Gastroesophageal sphincter (tissue), 4 donors: ENCODE results near the gene TMEM178A. TPM values are rescaled to one million over a fixed set of nuclear protein-coding genes. Genes with fewer than 3 reads are reported as not detected.

Experiments used
- ATAC-seq: fragments of 150-250 bp; one replicate; pipeline ENCODE4 v1.9.1; 2016; ENCODE audit warnings: mild to moderate bottlenecking, moderate library complexity
- H3K27ac ChIP-seq, 4 donors: fragments of 200-600 bp; sonication (generic) in 3 of 4; 1 replicate in 3 of 4; 2 replicates in 1 of 4; pipeline ENCODE4 v1.5.1; 2016 to 2019
- H3K27me3 ChIP-seq: fragments of 200-600 bp; sonication (generic); one replicate; pipeline ENCODE4 v1.5.1; 2019
- H3K36me3 ChIP-seq, 2 donors: fragments of 200-600 bp; sonication (generic); one replicate each; pipeline ENCODE4 v1.5.1; 2019; ENCODE audit warnings: control low read depth in 1 of 2
- H3K4me1 ChIP-seq, 3 donors: fragments of 200-600 bp; sonication (generic); 1 replicate in 2 of 3; 2 replicates in 1 of 3; pipeline ENCODE4 v1.5.1; 2016 to 2019; ENCODE audit warnings: control low read depth in 2 of 3
- H3K4me3 ChIP-seq, 2 donors: fragments of 200-600 bp; sonication (generic); one replicate each; pipeline ENCODE4 v1.5.1; 2019; ENCODE audit warnings: mild to moderate bottlenecking in 1 of 2, moderate library complexity in 1 of 2
- H3K9me3 ChIP-seq, 3 donors: fragments of 200-600 bp; sonication (generic); one replicate each; pipeline ENCODE4 v1.5.1; 2017 to 2019; ENCODE audit warnings: control low read depth in 2 of 3
- CTCF ChIP-seq, 4 experiments: fragments of 200-600 bp in 2 of 4; fragments of 450-650 bp in 2 of 4; sonication (generic) in 1 of 4; IDR thresholded peaks; one replicate each; pipeline ENCODE4 v1.5.1; 2017 to 2019; ENCODE audit warnings: antibody characterized with exemption in 4 of 4, mild to moderate bottlenecking in 2 of 4, moderate library complexity in 2 of 4
- EP300 ChIP-seq: sonication (generic); formaldehyde crosslinking; IDR thresholded peaks from one replicate; pipeline ENCODE4 v1.6.1; 2017; ENCODE audit warnings: antibody characterized with exemption, mild to moderate bottlenecking
- POLR2A ChIP-seq, 2 donors: fragments of 450-650 bp; IDR thresholded peaks; one replicate each; pipeline ENCODE4 v1.6.1; 2017; ENCODE audit warnings: antibody characterized with exemption in 2 of 2, mild to moderate bottlenecking in 2 of 2, moderate library complexity in 1 of 2
- POLR2AphosphoS5 ChIP-seq: sonication (generic); formaldehyde crosslinking; IDR thresholded peaks from one replicate; pipeline ENCODE4 v1.6.1; 2017; ENCODE audit warnings: antibody characterized with exemption
- WGBS, 2 donors: methylation state at CpG; one replicate each; pipeline ENCODE4 v1.1.5; 2018; ENCODE audit warnings: low coverage in 1 of 2; 5-methylcytosine and 5-hydroxymethylcytosine counted together
- total RNA-seq, 4 donors: library from RNA; depleted of rRNA; stranded (reverse); fragments of >200 nt; gene quantifications; one replicate each; pipeline ENCODE4 v1.1.0, GENCODE V29; 2016

TMEM178A gene
- total RNA-seq, 4 donors from 2014 or later = 3.4 to 14.6 (median 4.8) TPM

- WGBS, 2 donors = 74 to 90% methylated on average over 8 of the region's 8 CpGs
Observed at GRCh38 chr2:39719317-39719716, 53.6 kb downstream of the TMEM178A start.

GRCh38 chr2:39720970-39721369 lies 55.3 kb downstream of the TMEM178A start:
- WGBS, 2 donors = 86 to 88% methylated on average over 2 of the region's 2 CpGs
- H3K4me1 ChIP-seq = peaks cover 0 to 10% (median 0%) of the 10 kb centered on the region in 3 donors
- no peak for TF ChIP-seq EP300
- no peak for TF ChIP-seq CTCF (IDR thresholded peaks at IDR 0.05)
- no peak for TF ChIP-seq POLR2AphosphoS5
- no peak for TF ChIP-seq POLR2A (IDR thresholded peaks at IDR 0.05)
- no peaks in the 10 kb centered on the region for H3K36me3 ChIP-seq
- H3K9me3 ChIP-seq = no peaks in the 10 kb centered on the region
- no peaks in the 10 kb centered on the region for H3K27me3 ChIP-seq
- no peak overlapping the region for H3K4me3 ChIP-seq
- no peak for ATAC-seq
- no peak overlapping the region for H3K27ac ChIP-seq

More at GRCh38 chr2:39719317-39719716, 53.6 kb downstream of the TMEM178A start:
- Histone ChIP-seq H3K36me3 (no peaks in the 10 kb centered on the region), H3K27ac (no peak overlapping the region), H3K4me3 (no peak overlapping the region), H3K9me3 (no peaks in the 10 kb centered on the region), H3K27me3 (no peaks in the 10 kb centered on the region), H3K4me1 (peaks cover 0 to 9% (median 0%) of the 10 kb centered on the region in 3 donors)
- TF ChIP-seq EP300 (no peak), POLR2AphosphoS5 (no peak), POLR2A (IDR thresholded peaks at IDR 0.05) (no peak), CTCF (IDR thresholded peaks at IDR 0.05) (no peak)
- no peak for ATAC-seq

DNA sequence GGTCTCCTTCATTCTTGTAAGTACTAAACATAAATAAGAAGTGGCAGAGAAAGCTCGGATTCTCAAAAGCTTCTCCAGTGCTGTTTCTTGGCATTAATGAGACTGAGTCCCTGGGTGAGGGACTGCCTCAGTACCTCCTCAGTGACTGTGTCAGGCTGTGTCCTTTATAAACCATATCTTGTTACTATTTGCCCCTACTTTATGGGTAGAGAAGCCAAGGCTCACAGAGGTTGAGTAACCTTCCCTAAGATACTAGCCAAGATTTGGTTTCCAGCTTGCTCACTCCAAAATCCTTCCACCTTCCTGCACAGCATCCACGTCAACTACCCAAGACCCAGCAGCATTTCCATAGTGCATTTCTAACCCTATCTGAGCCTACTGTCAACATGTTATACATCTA lies 57.8 kb downstream of the TMEM178A start:
- Histone ChIP-seq H3K4me3 (no peak overlapping the region), H3K27me3 (no peaks in the 10 kb centered on the region), H3K36me3 (no peaks in the 10 kb centered on the region), H3K4me1 (peaks cover 0 to 10% (median 0%) of the 10 kb centered on the region in 3 donors), H3K27ac (no peak overlapping the region), H3K9me3 (no peaks in the 10 kb centered on the region)
- ATAC-seq = no peak
- no peak for TF ChIP-seq EP300
- TF ChIP-seq POLR2AphosphoS5 = no peak
- TF ChIP-seq POLR2A (IDR thresholded peaks at IDR 0.05) = no peak
- TF ChIP-seq CTCF (IDR thresholded peaks at IDR 0.05) = no peak
- WGBS, 2 donors = 58 to 62% methylated on average over 2 of the region's 2 CpGs

GRCh38 chr2:39723946-39724827 lies 58.5 kb downstream of the TMEM178A start:
- Histone ChIP-seq H3K9me3 (no peaks in the 10 kb centered on the region), H3K27me3 (no peaks in the 10 kb centered on the region), H3K27ac (no peak overlapping the region), H3K36me3 (no peaks in the 10 kb centered on the region), H3K4me3 (no peak overlapping the region), H3K4me1 (peaks cover 0 to 10% (median 0%) of the 10 kb centered on the region in 3 donors)
- TF ChIP-seq CTCF (IDR thresholded peaks at IDR 0.05) (no peak), POLR2AphosphoS5 (peak; percentile 12)
- 45 to 46% methylated on average over 7 to 9 of the region's 9 CpGs for WGBS, 2 donors
- ATAC-seq = no peak

- Histone ChIP-seq H3K4me3 (no peak overlapping the region), H3K27ac (no peak overlapping the region), H3K36me3 (no peaks in the 10 kb centered on the region), H3K4me1 (peaks cover 0 to 10% (median 0%) of the 10 kb centered on the region in 3 donors), H3K9me3 (no peaks in the 10 kb centered on the region), H3K27me3 (no peaks in the 10 kb centered on the region)
- TF ChIP-seq EP300 (no peak), POLR2A (IDR thresholded peaks at IDR 0.05) (no peak), CTCF (IDR thresholded peaks at IDR 0.05) (no peak), POLR2AphosphoS5 (no peak)
- no peak for ATAC-seq
- WGBS, 2 donors = 80 to 100% methylated on average over 2 to 3 of the region's 4 CpGs
Observed at GRCh38 chr2:39724828-39725144, 59.1 kb downstream of the TMEM178A start.
